Keratinocyte (primary cell): ENCODE results near the gene RCSD1. TPM values are rescaled to one million over a fixed set of nuclear protein-coding genes. Genes with fewer than 3 reads are reported as not detected.

Experiments used
- DNase-seq: peaks from one replicate; pipeline ENCODE4 v3.0.0-alpha.2; 2011; ENCODE audit warnings: low read depth, missing footprints, low spot score
- FAIRE-seq: peaks from 2 replicates; lab custom pipeline; 2011; peaks lifted over from hg19 to GRCh38; lab: Jason Lieb, UNC
- H2AFZ ChIP-seq: 2 replicates; pipeline ENCODE4 v1.6.0; 2012; ENCODE audit warnings: low read length, control low read depth, inconsistent platforms; ENCODE audit not compliant: control insufficient read depth
- H3K27ac ChIP-seq: 2 replicates; pipeline ENCODE4 v1.5.1; 2011; ENCODE audit warnings: low read length; ENCODE audit not compliant: control insufficient read depth, insufficient read depth
- H3K27me3 ChIP-seq: 3 replicates; pipeline ENCODE4 v1.6.0; 2011; ENCODE audit warnings: low read length; ENCODE audit not compliant: control insufficient read depth, insufficient read depth; ENCODE audit errors: extremely low read depth
- H3K36me3 ChIP-seq, 2 experiments: 2 replicates in 1 of 2; 3 replicates in 1 of 2; pipeline ENCODE4 v1.5.1; 2011; ENCODE audit warnings: low read length in 2 of 2, mild to moderate bottlenecking in 1 of 2; ENCODE audit not compliant: control insufficient read depth in 2 of 2, insufficient read depth in 2 of 2; ENCODE audit errors: extremely low read depth in 1 of 2
- H3K4me1 ChIP-seq: 3 replicates; pipeline ENCODE4 v1.5.1; 2011; ENCODE audit warnings: low read length; ENCODE audit not compliant: control insufficient read depth, insufficient read depth; ENCODE audit errors: extremely low read depth
- H3K4me2 ChIP-seq: 3 replicates; pipeline ENCODE4 v1.6.0; 2011; ENCODE audit warnings: low read depth, low read length; ENCODE audit not compliant: control insufficient read depth, insufficient read depth; ENCODE audit errors: extremely low read depth
- H3K4me3 ChIP-seq, 3 experiments: fragments of 200-600 bp in 1 of 3; sonication (generic) in 1 of 3; 2 replicates in 2 of 3; 3 replicates in 1 of 3; pipeline ENCODE4 v1.5.1; 2011 to 2016; ENCODE audit warnings: low read length in 3 of 3, mild to moderate bottlenecking in 3 of 3, control low read depth in 2 of 3, inconsistent platforms in 1 of 3, low read depth in 1 of 3, mixed read lengths in 1 of 3, mixed run types in 1 of 3, moderate library complexity in 1 of 3; ENCODE audit not compliant: control insufficient read depth in 2 of 3, insufficient read depth in 2 of 3; ENCODE audit errors: extremely low read depth in 1 of 3
- H3K79me2 ChIP-seq: 2 replicates; pipeline ENCODE4 v1.6.0; 2012; ENCODE audit warnings: low read length; ENCODE audit not compliant: control insufficient read depth, insufficient read depth
- H3K9ac ChIP-seq: 3 replicates; pipeline ENCODE4 v1.6.0; 2011; ENCODE audit warnings: low read length; ENCODE audit not compliant: control insufficient read depth, insufficient read depth; ENCODE audit errors: extremely low read depth
- H3K9me1 ChIP-seq: 3 replicates; pipeline ENCODE4 v1.6.0; 2011; ENCODE audit warnings: low read length; ENCODE audit not compliant: control insufficient read depth, insufficient read depth; ENCODE audit errors: extremely low read depth
- H3K9me3 ChIP-seq: 2 replicates; pipeline ENCODE4 v1.5.1; 2012; ENCODE audit warnings: low read depth, low read length; ENCODE audit not compliant: control insufficient read depth
- H4K20me1 ChIP-seq: 3 replicates; pipeline ENCODE4 v1.6.0; 2011; ENCODE audit warnings: low read length; ENCODE audit not compliant: control insufficient read depth, insufficient read depth; ENCODE audit errors: extremely low read depth
- CTCF ChIP-seq, 3 experiments: IDR thresholded peaks in 1 of 3; conservative IDR thresholded peaks in 1 of 3; optimal IDR thresholded peaks in 1 of 3; 2 replicates in 2 of 3; 3 replicates in 1 of 3; pipeline versions ENCODE3 to v1.5.1; 2011; ENCODE audit warnings: low read length in 3 of 3, mild to moderate bottlenecking in 3 of 3, moderate library complexity in 2 of 3, control low read depth in 1 of 3, inconsistent platforms in 1 of 3; ENCODE audit not compliant: insufficient read depth in 2 of 3; ENCODE audit errors: extremely low read depth in 1 of 3
- EZH2 ChIP-seq: IDR thresholded peaks from one replicate; pipeline ENCODE4 v1.6.1; 2012; ENCODE audit warnings: inconsistent platforms, mild to moderate bottlenecking, low read length, moderate library complexity
- dilution Hi-C: fragments of 300-500 bp; cut with MboI; formaldehyde crosslinking; loops from one replicate; pipeline ENCODE4 v1.7.0; 2020; ENCODE audit warnings: low sequenced_read_pairs; ENCODE audit not compliant: extremely low pct_ligation_motif_present
- polyA plus RNA-seq, 5 experiments: library from polyadenylated mRNA; depleted of rRNA in 3 of 5; stranded (reverse) in 3 of 5; stranded (forward) in 1 of 5; unstranded in 1 of 5; fragments of >200 nt; gene quantifications; 1 replicate in 1 of 5; 2 replicates in 3 of 5; 3 replicates in 1 of 5; pipeline versions ENCODE4 v1.2.1 to v1.2.3, GENCODE V29; 2011 to 2012; ENCODE audit warnings: missing spikeins in 2 of 5, low read depth in 1 of 5, low replicate concordance in 1 of 5

The RCSD1 gene
- polyA plus RNA-seq, 1 donor (not counting 4 experiments of a cell fraction or from before 2014, with no cell fraction given) = 0.03 TPM

GRCh38 chr1:167681024-167681423 lies 51.0 kb downstream of the RCSD1 start:
- Histone ChIP-seq H3K4me2 (no peak overlapping the region), H3K27ac (no peak overlapping the region), H3K4me3 (no peak overlapping the region), H3K9ac (no peak overlapping the region), H3K36me3 (no peaks in the 10 kb centered on the region), H3K27me3 (no peaks in the 10 kb centered on the region), H3K4me1 (peaks cover 2% of the 10 kb centered on the region), H3K79me2 (no peaks in the 10 kb centered on the region), H4K20me1 (no peaks in the 10 kb centered on the region), H2AFZ (no peak overlapping the region), H3K9me3 (no peaks in the 10 kb centered on the region), H3K9me1 (no peaks in the 10 kb centered on the region)
- dilution Hi-C loops = no loop called here
- TF ChIP-seq EZH2 (no peak), CTCF (optimal IDR thresholded peaks at IDR 0.05 in 1 of 3, IDR thresholded peaks at IDR 0.05 in 1 of 3, conservative IDR thresholded peaks at IDR 0.05 in 1 of 3; ENCODE audit: extremely low read depth in 1 of 3, insufficient read depth in 2 of 3, low read length in 3 of 3) (no peak)
- no peak for DNase-seq
- no peak for FAIRE-seq

- H3K36me3 ChIP-seq = no peaks in the 10 kb centered on the region
- no peaks in the 10 kb centered on the region for H3K9me1 ChIP-seq
- no peak overlapping the region for H3K9ac ChIP-seq
- DNase-seq (no peak), FAIRE-seq (no peak)
- H3K4me3 ChIP-seq = no peak overlapping the region
- H3K27ac ChIP-seq = no peak overlapping the region
- peaks cover 2% of the 10 kb centered on the region for H3K4me1 ChIP-seq
- no peak overlapping the region for H3K4me2 ChIP-seq
- dilution Hi-C loops = no loop called here
- H3K9me3 ChIP-seq = no peaks in the 10 kb centered on the region
- no peak overlapping the region for H2AFZ ChIP-seq
- TF ChIP-seq EZH2 = no peak
- no peaks in the 10 kb centered on the region for H3K27me3 ChIP-seq
- no peaks in the 10 kb centered on the region for H4K20me1 ChIP-seq
- H3K79me2 ChIP-seq = no peaks in the 10 kb centered on the region
These were observed 51.5 kb downstream of the RCSD1 start for GRCh38 chr1:167681451-167682098.

- no peak for TF ChIP-seq EZH2
- TF ChIP-seq CTCF (optimal IDR thresholded peaks at IDR 0.05 in 1 of 3, IDR thresholded peaks at IDR 0.05 in 1 of 3, conservative IDR thresholded peaks at IDR 0.05 in 1 of 3; ENCODE audit: extremely low read depth in 1 of 3, insufficient read depth in 2 of 3, low read length in 3 of 3) = no peak
- H3K4me1 ChIP-seq = peaks cover 2% of the 10 kb centered on the region
- no peak overlapping the region for H3K9ac ChIP-seq
- DNase-seq (no peak), FAIRE-seq (no peak)
- no peaks in the 10 kb centered on the region for H3K9me3 ChIP-seq
- dilution Hi-C loops = no loop called here
- no peak overlapping the region for H3K4me3 ChIP-seq
- H4K20me1 ChIP-seq = no peaks in the 10 kb centered on the region
- H3K27me3 ChIP-seq = no peaks in the 10 kb centered on the region
- H3K27ac ChIP-seq = no peak overlapping the region
- H3K36me3 ChIP-seq = no peaks in the 10 kb centered on the region
- no peak overlapping the region for H2AFZ ChIP-seq
- no peaks in the 10 kb centered on the region for H3K79me2 ChIP-seq
- no peak overlapping the region for H3K4me2 ChIP-seq
- H3K9me1 ChIP-seq = no peaks in the 10 kb centered on the region
These were observed 53.2 kb downstream of the RCSD1 start for GRCh38 chr1:167683226-167683625.
